Thyroid gland (tissue), 4 donors: ENCODE data around the gene DOCK2.

Experiments used
- CTCF ChIP-seq, 6 experiments: fragments of 200-600 bp in 3 of 6; fragments of 450-650 bp in 3 of 6; sonication (generic) in 3 of 6; IDR thresholded peaks; one replicate each; pipeline ENCODE4 v1.5.1; 2016 to 2019; ENCODE audit warnings: antibody characterized with exemption in 6 of 6, mild to moderate bottlenecking in 2 of 6, inconsistent platforms in 1 of 6, moderate library complexity in 1 of 6
- POLR2A ChIP-seq, 2 donors: fragments of 450-650 bp; IDR thresholded peaks; one replicate each; pipeline ENCODE4 v1.6.1; 2017; ENCODE audit warnings: antibody characterized with exemption in 2 of 2, mild to moderate bottlenecking in 2 of 2, moderate library complexity in 1 of 2

- TF ChIP-seq CTCF (IDR thresholded peaks at IDR 0.05) (no peak), POLR2A (IDR thresholded peaks at IDR 0.05) (no peak)
Measured at GRCh38 chr5:169950333-169950732, 313.3 kb downstream of the DOCK2 start.
